COR-L47 (cell line): Measurements from ENCODE around the gene SH2D6.
"Not testable (repeated sequence)": the region's sequence is repeated elsewhere in the genome, so short reads cannot be mapped to it uniquely, and the experiment has no call there.

Source experiments
- DNase-seq: peaks from one replicate; lab custom pipeline; 2025; lab: John Stamatoyannopoulos, UW

The SH2D6 gene

DNA sequence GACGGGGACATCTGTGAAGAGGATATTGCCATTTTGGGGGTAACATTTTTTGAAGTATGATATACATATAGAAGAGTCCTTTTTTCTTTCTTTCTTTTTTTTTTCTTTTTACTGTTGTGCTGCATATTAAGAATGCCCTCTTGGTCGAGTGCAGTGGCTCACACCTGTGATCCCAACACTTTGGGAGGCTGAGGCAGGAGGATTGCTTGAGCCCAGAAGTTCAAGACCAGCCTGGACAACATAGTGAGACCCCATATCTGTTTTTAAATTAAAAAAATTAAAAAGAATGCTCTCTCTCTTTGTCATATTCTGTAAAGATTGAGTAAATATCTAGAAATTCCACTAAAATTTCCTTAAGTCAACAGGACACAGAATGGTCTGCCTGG lies 3.6 kb downstream of the SH2D6 start:
- DNase-seq, result no peak

DNA sequence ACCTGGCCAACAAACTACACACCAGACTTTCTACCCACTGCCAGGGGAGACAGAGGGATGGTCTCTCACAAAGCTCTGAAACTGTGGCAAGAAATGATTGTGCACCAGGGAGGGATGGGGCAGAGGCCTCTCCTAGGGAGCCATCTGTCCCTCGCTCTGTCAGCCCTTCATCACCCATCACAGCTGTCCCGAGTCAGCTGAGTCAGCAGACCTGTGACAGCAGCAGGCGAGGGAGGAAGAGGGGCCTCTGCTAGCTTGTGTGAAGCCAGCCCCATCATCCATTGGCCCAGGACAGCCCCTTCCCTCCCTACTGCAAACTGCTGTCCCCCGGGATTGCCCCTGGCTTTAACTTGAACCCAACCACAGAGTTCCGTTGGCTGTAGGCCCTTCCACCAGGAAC lies 5.0 kb downstream of the SH2D6 start:
- no peak for DNase-seq

DNA sequence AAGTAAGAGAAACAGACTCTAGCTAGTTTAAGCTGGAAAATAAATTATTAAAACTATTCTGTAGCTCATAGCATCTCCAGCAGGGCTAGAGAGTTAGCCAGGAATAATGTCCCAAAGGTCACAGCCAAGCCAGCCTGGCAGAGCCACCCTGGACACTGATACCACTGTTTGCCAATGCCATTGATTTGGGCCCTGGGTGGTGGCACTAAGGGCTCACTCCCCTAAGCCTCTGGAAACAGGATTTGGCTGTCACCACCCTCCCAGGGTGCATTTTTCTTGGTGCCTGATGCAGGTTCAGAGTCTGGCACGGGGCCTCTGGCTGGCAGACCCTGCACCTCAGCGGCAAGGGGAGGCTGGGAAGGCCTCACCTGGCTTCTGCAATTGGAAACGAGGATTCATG lies 7.1 kb downstream of the SH2D6 start:
- no peak for DNase-seq

DNA sequence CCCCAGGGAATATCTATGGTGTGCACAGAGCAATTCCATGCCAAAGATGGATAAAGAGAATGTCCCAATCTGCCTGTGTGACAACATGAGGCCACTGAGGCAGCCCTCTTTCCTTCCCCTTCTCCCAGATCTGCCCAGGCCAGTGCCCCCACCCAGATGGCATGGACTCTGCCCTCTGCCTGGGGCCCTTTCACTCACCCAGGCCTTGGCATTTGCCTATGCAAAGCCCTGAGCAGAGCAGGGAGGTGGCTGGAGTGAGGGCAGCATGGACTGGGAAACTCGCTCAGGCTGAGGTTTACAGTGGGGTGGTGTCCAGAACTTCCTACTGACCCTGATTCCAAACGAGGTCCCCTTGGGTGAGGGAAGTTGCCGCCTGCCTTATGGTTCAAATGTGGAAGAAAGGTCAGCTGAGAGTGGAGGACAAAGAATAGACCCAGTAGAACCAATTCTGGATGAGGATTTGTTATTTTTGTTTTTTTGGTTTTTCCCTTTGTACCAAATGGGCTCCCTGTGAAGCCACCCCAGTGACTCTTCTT lies 8.9 kb downstream of the SH2D6 start:
- DNase-seq, result no peak

DNA sequence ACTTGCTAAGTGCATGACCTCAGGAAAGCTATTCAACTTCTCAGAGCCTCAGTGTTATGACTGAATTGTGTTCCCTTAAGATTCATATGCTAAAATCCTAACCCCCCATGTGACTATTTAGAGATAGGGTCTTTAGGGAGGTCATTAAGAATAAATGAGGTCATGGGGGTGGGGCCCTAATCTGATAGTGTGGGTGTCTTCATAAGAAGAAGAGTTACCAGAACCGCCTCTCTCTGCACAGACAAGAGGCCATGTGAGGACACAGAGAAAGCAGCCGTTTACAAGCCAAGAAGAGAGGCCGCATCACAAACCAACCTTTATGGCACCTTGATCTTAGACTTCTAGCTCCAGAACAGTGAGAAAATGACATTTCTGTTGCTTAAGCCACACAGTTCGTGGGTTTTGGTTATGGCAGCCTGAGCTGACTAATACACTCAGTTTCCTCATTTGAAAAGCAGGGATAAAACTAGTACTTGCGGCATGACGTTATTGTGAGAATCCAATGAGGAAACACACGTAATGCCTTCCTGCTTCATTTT lies 9.9 kb downstream of the SH2D6 start:
- no peak for DNase-seq

DNA sequence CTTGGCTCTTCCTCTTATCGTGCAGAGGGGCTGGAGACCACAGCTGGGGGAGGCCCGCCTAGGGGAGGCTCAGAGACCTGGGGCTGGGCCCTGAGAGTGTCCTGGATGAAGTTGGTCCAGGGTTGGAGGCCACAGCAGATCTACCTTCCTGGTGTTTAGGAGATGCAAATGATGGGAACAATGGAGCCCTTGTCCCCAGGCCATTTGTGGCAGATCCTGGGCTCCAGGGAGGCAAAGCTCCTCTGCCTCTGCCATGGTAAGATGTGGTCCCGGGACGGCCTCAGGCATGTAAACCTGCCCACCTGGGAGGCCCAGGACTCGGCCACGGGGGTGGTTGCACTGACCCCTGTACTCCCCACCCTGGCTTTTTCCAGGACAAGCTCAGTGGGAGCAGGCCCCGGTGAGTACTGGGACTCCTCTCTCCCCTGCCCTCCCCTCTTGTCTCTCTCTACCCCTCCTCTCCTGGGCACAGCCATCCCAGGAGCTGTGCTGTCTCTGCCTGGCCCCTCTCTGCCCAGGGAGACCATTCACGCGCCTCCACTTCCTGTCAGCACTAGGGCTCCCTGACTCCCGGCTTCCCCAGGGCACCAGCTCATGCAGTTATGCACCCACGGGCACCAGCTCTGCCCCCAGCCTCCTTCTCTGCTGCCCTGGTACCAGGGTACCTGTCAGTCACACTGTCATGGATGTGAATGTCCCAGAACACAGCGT lies 10.9 kb downstream of the SH2D6 start:
- DNase-seq, result no peak

DNA sequence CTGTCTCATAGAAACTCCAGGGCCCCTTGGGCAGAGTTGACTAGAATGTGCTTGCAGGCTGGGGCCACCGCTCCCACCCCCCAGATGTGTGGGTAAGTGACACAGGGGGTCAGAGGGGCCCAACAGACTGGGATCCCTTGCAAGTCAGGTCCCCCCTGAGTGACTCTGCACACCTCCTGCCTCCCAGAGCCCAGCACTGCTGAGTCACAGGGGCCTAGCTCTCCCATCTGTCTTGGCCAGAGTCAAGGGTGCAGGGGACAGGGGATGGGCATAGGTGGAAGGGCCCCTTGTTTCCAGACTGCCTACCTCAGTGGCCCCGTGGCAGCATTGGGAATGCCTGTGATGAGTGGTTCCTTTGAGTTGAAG lies 11.4 kb downstream of the SH2D6 start:
- DNase-seq, result no peak

DNA sequence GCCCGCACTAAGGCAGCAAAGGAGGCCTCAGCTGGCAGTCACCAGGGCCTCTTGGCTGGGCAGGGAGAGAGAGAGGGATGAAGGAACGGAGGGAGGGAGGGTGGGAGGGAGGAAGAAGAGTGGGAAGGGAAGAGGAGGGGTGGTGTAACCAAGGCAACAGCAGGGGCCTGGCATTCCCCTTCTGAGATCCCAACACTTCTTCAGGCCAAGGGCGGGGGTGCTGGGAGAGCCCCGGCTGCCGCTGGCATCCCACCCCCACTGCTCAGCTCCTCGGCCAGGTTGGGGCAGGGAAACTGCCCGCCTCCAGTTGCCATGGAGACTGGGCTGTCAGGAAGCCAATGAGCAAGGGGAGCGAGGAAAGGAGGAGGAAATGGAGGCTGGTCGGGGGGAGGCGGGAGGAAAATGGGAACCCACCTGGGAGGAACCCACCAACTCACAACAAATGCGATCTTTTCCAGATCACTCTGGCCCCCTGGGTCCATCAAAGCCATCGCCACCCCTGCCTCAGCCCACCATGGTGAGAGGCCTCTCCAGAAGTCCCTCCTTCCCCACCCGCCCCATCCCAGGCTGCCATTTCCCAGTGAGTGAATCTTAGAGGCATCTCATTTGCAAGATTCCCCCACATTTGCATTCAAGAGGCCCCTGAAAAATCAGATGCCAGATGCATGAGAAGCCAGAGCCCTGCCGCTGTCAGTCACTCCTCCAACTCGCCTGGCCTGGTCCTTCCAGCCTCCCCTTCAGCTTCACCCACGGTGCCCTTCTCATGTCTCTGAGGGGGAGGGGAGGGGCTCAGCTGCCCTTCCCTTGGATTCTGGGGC lies 12.4 kb downstream of the SH2D6 start:
- DNase-seq, result peak; percentile 77

DNA sequence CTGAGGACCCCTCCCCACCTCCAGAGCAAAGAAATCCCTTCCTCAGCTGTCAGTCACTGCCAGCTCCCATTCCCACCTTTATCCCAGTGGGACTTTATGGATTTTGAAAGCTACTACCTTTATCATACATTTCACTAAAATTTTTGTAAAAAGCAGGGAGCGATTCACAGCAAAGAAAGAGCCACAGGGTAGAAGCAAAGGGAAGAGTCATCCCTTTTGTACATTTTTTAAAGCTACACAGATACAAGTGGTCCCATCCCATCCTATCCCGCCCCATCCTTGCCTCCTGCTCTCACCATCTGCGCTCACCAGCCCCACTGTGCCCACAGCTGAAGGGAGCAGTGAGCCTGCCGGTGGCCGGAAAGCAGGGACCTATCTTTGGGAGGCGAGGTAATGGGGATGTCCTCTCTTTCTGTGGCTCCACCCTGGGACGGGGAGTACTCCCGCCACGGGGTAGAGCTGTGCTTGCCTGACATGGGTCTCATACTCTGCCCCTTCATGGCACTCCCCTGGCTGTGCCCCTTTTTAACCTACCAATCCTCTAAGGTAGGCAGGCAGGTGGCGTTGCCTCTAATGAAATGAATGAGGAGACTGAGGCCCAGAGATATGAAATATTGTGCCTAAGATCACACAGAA lies 13.2 kb downstream of the SH2D6 start:
- no peak for DNase-seq

DNA sequence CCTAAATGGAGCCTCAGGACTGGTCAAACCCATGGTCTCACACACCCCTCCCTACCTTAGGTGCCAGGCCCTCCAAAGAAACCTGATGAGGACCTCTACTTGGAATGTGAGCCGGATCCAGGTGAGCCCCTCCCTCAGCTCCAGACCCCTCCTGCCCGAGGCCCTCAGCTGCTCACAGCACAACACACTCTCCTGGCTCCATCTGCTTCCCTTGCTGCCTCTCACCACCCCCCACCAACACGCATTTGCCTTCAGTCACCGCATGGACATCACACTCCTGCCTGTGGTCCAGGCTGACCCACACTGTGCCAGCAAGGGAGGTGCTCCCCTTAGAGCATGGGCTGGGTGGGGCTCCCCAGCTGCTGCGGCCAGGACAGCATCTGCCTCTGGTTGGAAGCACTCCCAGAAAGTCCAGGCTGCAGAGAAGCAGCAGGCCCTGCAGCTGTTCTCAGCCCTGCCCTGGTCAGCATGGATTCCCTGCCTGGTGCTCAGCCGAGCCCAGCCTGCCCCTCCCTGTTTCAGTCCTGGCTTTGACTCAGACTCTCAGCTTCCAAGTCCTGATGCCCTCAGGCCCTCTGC lies 15.1 kb downstream of the SH2D6 start:
- peak; percentile 92 for DNase-seq

DNA sequence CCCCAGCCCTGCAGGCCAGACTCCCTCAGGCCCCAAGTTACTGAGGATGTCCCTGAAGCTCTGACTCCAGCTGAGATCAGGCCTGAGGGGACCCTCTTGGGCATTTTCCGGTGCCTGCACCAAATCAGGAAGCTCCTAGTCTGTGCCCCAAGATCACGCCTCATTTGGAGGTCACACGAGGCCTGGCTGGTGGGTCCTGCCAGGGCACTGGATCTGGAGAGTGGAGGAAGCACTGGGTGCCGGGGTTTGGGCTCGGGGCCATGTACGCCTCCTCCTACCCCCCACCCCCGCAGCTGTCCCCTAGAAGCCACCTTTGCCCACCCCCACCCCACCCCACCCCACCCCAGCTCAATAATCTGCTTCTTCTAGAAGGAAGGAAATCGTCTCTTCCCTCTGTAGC lies 16.2 kb downstream of the SH2D6 start:
- DNase-seq, result no peak

DNA sequence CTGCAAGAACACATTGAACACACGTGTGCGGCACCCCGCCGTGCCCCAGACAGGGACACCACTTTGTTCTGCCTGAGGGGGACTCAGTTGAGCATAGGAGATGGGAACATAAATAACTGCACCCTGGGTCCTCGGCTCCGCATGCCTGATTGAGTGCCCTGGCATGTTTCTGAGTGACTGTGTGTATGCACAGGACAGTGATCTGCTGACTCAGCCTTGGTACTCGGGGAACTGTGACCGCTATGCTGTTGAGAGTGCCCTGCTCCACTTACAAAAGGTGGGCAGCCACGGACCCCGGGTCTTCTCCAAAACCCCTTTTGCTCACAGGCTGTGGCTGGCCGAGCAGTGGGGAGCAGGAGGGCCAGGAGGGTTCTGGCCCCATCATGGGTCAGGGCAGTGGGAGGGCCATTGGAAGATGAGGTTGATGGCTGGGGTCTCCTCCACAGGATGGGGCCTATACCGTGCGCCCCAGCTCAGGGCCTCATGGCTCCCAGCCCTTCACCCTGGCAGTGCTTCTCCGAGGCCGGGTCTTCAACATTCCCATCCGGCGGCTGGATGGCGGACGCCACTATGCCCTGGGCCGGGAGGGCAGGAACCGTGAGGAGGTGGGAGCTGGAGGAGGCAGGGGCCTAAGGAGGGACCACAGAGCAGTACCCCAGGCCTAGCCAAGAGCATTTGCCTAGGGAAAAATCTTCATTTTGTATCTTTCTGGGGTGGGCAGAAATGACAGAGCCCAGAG lies 16.9 kb downstream of the SH2D6 start:
- DNase-seq, result no peak

DNA sequence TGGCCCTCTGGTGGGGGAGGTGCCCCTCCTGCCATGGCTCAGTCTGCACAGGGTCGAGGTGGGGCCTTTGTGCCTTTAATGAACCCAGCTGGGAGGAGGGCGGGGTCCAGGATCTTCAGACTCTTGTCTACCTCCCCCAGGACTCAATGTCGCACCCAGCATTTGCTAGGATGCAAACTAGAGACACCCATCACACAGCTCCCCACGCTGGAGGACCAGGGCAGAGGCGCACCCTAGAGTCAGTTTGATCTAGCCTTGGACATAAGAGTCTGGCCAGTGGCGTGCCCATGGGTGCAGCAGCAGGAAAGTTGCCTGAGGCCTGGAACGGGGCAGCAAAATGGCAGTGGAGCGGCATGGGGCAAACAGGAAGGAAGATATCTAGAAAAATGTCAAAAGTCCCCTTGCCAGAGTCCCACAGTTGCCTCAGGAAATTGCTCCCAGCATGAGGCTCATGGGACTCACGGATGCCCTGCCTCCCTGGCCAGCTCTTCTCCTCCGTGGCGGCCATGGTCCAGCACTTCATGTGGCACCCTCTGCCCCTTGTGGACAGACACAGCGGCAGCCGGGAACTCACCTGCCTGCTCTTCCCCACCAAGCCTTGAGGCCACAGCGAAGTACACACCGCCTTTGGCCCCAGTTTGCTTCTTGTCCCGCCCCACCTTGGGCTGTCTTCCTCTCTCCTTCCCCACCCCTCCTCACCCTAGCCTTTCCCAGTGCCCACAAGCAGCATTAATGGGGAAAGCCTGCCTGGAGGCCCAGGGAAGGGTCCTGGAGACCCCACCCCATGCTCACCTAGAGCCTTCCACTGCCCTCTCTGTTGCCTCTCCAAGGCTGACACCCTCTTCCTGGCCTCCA lies 17.7 kb downstream of the SH2D6 start:
- no peak for DNase-seq

DNA sequence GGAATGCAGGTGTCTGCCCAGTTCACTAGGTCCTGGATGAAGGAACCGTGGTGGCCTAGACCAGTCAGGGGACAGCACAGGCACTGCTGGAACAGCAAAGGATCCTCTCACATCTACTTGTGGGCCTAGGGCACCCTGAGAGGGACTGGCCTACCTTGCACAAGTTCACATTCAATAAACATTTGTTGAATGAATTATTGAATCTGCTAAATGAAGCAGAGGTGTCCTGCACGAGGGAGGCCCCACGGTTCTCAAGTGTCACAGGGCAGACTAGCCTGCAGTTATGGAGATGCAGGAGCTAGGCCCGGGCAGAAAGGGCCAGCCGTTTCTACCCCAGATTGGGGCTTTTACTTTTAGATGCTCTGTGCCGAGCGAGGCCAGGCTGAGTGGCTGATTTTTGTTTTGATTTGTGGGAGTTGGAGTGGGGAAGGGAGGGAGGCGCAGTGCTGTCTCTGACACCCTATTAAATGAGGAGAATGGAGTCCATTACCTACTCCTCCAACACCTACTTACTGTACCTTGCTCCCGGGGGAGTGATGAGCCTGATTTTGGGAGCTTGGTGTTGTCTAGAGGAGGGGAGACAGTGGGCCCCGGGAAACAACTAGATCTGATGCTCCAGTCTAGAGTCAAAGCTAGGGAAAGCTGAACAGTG lies 18.4 kb downstream of the SH2D6 start:
- no peak for DNase-seq

DNA sequence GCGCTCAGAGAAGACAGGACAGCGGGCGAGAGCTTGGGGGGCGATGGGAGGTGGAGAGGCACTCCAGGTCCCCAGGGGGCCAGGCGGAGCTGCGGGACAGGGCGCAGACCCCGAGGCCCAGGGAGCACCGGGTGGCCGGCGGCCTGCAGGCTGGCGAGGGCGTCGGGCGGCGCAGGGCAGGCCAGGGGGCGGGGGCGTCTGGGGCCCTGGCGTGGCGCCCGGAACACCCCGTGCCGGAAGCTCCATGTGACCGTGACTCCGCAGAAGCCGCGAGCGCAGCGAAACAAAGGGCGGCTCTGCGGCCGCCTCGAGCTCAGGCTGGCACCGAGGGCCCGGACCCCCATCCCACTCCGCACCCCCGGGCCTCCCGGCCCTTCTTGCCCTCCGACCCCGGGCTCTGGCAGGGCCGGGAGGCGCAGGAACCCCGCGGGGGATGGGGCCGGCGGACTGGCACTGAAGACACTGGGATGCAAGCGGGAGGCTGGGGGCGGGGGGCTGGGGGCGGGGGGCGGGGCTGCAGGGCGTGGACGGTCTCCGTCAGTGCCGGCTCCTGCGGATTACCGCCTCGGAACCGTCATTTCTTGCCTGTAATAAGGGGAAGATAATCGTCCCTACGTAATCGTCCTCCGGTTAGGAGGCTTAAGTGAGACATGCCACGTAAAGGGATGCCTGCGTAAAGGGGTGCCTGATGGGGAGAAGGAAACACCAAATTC lies 19.1 kb downstream of the SH2D6 start:
- DNase-seq, result peak; percentile 83

DNA sequence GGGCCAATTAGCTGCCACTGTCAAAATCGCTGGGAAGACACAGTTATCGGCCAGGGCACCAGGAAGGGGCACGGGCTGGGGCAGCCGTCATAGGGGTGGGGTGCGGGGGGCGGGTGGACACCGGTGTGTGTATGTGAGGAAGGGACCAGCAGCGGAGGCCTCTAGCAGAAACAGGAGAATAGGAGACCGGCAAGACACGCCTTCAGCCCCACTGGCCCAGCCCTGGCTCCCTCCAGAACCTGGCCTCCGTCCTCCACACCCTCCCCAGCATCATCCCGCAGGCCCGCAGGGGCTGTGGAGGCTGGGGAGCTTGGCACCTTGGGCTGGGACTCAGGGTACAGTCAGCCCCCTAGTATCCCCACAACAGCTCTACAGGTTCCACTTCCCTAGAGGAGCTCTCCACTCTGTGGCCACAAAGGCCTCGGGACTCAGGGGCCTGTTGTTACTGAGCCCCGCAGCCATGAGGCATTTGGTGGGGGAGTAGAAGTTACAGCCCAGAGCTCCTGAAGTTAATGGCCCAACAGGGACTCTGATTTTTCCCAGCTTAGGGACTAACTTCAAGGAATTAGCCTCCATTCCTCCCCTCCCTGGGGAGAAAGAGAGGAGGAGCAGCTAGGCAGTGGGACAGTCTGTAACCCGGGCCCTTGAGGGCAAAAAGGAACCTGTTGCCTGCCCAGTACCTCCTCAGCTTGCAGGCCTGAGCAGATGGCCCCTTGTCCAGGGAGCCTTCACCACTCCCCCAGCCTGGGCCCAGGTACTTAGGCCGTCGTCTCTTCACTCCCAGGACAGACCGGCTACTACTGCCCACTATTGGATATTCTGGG lies 19.9 kb downstream of the SH2D6 start:
- DNase-seq, result no peak

DNA sequence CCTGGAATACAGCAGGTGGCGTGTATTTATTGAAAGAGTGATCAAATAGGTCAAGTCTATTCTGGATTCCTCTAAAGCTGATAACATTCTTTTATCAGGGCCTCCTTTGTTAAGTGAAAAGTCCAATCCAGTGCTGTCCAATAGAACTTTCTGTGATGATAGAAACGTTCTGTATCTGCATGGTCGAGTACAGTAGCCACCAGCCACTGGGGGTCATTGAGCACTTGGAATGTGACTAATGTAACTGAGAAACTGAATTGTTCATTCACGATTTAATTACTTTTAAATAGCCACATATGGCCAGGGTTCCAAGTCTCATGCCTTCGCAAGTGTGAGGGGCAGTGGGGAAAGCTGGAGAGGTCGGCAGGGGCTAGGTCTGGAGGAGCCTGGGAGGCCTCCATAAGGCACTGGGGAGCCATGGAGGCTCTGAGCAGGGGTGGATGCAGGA lies 20.5 kb downstream of the SH2D6 start:
- DNase-seq, result no peak

DNA sequence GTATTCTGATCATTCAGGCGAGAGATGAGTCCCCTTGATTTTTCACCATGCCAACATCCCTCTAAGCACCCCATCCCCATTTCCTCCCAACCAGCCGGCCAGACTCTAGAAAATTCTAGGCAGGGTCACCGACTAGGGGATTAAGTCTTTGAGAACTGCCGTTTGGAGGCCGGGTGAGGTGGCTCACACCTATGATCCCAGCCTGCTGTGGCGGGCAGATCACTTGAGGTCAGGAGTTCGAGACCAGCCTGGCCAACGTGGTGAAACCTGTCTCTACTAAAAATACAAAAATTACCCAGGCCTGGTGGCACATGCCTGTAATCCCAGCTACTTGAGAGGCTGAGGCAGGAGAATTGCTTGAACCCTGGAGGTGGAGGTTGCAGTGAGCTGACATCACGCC lies 21.1 kb downstream of the SH2D6 start:
- DNase-seq, result not testable (repeated sequence)

DNA sequence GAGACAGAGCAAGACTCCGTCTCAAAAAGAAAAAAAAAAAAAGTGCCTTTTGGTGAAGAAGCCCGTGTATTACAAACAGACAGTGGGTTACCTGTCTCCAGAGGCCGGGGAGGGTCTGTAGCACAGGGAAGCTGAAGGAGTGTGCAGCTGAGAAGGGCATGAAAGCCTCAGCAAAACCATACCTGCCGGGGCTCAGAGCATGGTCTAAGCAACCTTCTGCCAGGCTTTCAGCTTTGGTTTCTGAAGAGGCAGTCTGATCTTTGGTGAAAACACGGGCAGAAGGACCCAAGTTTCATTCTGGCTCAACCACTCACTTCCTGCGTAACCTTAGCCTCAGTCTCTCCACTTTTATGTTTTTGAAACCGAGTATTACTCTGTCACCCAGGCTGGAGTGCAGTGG lies 21.5 kb downstream of the SH2D6 start:
- DNase-seq, result no peak
